ENCODE data around the gene VAPA.

DNA sequence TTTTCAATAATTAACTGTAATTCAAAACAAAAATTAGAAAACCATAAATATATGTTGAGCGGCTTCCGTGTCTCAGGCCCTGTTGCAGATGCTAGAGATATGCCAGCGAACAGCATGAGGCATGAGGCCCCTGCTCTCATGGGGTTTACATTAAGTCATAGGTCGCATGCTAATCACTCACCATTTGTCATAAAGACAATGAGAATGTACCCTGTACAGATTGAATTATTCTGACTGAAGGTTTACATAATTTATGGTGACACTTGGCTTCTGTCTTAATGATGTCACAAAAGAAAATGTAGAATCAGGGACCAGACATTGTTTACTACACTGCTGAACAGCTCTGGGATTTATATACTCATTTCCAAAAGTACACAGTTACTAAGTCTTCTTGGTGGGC lies 5.9 kb upstream of the VAPA start:
- TF ChIP-seq POLR2AphosphoS5 (IDR thresholded peaks at IDR 0.05; ENCODE audit: low read depth, low read length), result no peak
- no peak for TF ChIP-seq TAF1 (IDR thresholded peaks at IDR 0.05; ENCODE audit: low read depth, low read length)
- no peak for TF ChIP-seq POLR2A (IDR thresholded peaks at IDR 0.05; ENCODE audit: low read depth, low read length)
- no peak for TF ChIP-seq POU2F2 (IDR thresholded peaks at IDR 0.05; ENCODE audit: low read depth, low read length)
- no peak for TF ChIP-seq SPI1 (IDR thresholded peaks at IDR 0.05; ENCODE audit: low read depth, low read length)

All from GM12891 (cell line).